Smooth muscle cell of the pulmonary artery (primary cell): ENCODE data around the gene FAM161B. TPM values are rescaled to one million over a fixed set of nuclear protein-coding genes. Genes with fewer than 3 reads are reported as not detected.

ENCODE experiments used
- total RNA-seq: library from RNA; depleted of rRNA; stranded (reverse); fragments of >200 nt; gene quantifications from 2 replicates; pipeline ENCODE4 v1.2.3, GENCODE V29; 2014

The FAM161B gene, protein sequence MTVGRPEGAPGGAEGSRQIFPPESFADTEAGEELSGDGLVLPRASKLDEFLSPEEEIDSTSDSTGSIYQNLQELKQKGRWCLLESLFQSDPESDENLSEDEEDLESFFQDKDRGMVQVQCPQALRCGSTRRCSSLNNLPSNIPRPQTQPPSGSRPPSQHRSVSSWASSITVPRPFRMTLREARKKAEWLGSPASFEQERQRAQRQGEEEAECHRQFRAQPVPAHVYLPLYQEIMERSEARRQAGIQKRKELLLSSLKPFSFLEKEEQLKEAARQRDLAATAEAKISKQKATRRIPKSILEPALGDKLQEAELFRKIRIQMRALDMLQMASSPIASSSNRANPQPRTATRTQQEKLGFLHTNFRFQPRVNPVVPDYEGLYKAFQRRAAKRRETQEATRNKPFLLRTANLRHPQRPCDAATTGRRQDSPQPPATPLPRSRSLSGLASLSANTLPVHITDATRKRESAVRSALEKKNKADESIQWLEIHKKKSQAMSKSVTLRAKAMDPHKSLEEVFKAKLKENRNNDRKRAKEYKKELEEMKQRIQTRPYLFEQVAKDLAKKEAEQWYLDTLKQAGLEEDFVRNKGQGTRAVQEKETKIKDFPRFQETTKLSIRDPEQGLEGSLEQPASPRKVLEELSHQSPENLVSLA
- 4.6 and 4.7 TPM in 2 replicates for total RNA-seq

DNA sequence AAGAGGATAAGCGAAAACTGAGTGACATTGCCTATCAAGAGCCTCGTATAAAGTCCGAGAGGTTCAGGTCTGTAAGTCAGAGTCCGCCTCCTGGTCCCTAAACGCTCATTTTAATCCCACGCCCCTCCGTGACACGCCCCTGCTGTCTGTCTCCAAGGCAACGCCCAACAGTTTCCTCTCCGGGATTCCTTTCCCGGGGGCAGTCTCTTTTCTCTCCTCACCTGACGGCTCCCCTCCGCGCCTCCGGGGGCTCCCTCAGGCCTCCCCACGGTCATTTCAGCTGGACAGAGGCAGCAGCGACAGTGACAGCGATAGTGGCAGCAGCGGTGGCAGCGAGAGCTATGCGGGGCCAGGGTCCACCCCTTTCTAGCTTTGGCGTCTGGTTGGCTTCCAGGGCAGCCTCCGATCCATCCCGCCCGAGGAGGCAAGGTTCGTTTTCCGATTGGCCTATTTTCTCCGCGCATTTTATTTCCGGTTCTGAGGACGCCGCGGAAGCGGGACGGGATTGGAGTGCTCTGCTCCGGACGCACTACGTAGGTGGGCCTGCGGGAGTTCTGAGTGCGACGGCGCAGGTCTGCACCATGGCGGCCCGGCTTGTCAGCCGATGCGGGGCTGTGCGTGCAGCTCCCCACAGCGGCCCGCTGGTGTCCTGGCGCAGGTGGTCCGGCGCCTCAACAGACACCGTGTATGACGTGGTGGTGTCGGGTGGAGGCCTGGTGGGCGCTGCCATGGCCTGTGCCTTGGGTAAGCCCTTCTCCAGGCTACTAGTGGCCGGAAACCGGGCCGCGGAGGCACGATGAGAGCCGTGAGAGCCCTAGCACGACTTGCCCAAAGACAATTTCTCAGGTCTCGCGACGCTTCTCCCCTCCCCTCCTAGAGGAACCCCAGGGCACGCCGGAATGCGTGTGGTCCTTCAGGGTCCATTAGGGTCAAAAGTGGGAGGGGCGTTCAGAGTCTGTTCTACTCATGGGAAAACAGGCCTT lies at the start of gene FAM161B, which contains the start of gene COQ6:
Gene FAM161B (minus strand): TSS at position 343 of the 983 bp plus-strand sequence. CDS start 68 bp downstream, at position 275.
Gene COQ6 (plus strand): TSS at position 551 of the 983 bp plus-strand sequence. CDS start 31 bp downstream, at position 582.

DNA sequence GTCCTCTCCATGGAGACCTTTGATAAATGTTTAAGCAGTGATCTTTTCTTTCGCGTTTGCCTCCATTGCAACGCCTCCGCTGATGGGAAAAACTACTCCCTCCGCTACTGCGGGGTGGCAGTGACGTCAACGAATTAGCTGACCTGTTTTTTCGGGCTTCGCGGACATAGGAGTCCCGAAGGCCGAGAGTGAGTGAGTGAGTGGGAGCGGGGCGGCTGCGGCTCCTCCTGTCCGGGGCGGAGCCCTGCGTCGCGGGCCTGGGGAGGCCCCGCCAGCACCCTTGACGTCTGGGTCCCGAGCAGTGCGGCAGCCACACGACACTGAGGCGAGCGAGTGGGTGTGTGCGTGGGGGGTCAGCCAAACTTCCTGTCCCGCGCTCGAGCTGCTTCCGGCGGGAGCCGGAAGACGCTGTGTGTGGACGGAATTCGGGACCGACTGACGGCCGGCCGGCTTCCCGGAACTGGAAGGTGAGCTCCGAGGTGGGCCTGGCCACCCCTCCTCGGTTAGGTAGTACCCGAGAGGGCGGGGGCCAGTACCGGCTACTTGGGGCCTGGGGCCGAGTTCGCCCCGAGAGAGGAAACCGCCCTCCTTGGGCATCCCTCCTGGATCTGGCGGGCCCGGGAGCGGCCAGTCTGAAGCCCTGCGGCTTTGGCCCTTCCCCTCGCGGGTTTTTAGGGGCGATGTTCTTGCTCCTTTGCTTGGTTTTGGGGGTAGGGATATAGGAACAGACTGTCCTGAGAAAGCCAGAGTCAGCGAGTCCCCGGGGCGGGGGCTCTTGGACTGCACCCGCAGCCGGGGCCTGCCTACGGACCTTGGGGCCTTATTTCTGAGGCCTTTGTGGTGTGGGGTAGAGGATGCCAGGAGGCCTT lies 63.2 kb downstream of the FAM161B start, which contains the start of gene ZNF410:
Gene ZNF410 (plus strand): TSS at position 411 of the 869 bp plus-strand sequence. CDS start 5,317 bp downstream, outside the sequence.

Other genes with a start within 250 kb of the FAM161B start
- gene PNMA1, start 235.7 kb downstream of the FAM161B start, total RNA-seq = 38.7 and 45.0 TPM in 2 replicates
- 5.1 and 6.1 TPM in 2 replicates for gene PTGR2, start 98.3 kb downstream of the FAM161B start, total RNA-seq
- gene ZNF410, start 63.2 kb downstream of the FAM161B start, total RNA-seq = 55.5 and 57.1 TPM in 2 replicates
- 14.7 and 16.7 TPM in 2 replicates for gene COQ6, start 208 bp upstream of the FAM161B start, total RNA-seq
- 15.7 and 21.9 TPM in 2 replicates for gene ENTPD5, start 69.2 kb upstream of the FAM161B start, total RNA-seq
- gene BBOF1, start 69.3 kb upstream of the FAM161B start, total RNA-seq = 6.0 and 6.1 TPM in 2 replicates
- gene ALDH6A1, start 134.4 kb upstream of the FAM161B start, total RNA-seq = 31.5 and 39.9 TPM in 2 replicates
- 7.0 and 10.2 TPM in 2 replicates for gene LIN52, start 134.9 kb upstream of the FAM161B start, total RNA-seq